Raji (cell line): ENCODE results near the gene NFXL1.

ENCODE experiments used
- POLR2A ChIP-seq: IDR thresholded peaks from 2 replicates; pipeline ENCODE4 v1.6.1; 2011; ENCODE audit warnings: low read depth, low read length, control low read depth; ENCODE audit not compliant: insufficient read depth

Gene NFXL1

GRCh38 chr4:47907089-47907646, 7.2 kb downstream of the NFXL1 start:
- no peak for TF ChIP-seq POLR2A

GRCh38 chr4:47899639-47900038, 14.7 kb downstream of the NFXL1 start:
- TF ChIP-seq POLR2A: no peak

- TF ChIP-seq POLR2A: no peak
Measured at GRCh38 chr4:47891928-47892327, 22.5 kb downstream of the NFXL1 start.

- TF ChIP-seq POLR2A: no peak
Measured at GRCh38 chr4:47882228-47882627, 32.2 kb downstream of the NFXL1 start.

GRCh38 chr4:47879458-47879857, 34.9 kb downstream of the NFXL1 start:
- no peak for TF ChIP-seq POLR2A

- no peak for TF ChIP-seq POLR2A
Measured at GRCh38 chr4:47876784-47877546, 37.4 kb downstream of the NFXL1 start.

GRCh38 chr4:47876310-47876709, 38.1 kb downstream of the NFXL1 start:
- no peak for TF ChIP-seq POLR2A

GRCh38 chr4:47873877-47874541, 40.4 kb downstream of the NFXL1 start:
- no peak for TF ChIP-seq POLR2A

- no peak for TF ChIP-seq POLR2A
Measured at GRCh38 chr4:47863486-47863885, 50.9 kb downstream of the NFXL1 start.

- TF ChIP-seq POLR2A: no peak
Measured at GRCh38 chr4:47862297-47862696, 52.1 kb downstream of the NFXL1 start.

GRCh38 chr4:47860305-47860704, 54.1 kb downstream of the NFXL1 start:
- TF ChIP-seq POLR2A: no peak

GRCh38 chr4:47858006-47858405, 56.4 kb downstream of the NFXL1 start:
- TF ChIP-seq POLR2A: no peak

GRCh38 chr4:47856713-47857112, 57.7 kb downstream of the NFXL1 start:
- TF ChIP-seq POLR2A: no peak

GRCh38 chr4:47855350-47855749, 59.0 kb downstream of the NFXL1 start:
- TF ChIP-seq POLR2A: no peak

- no peak for TF ChIP-seq POLR2A
Measured at GRCh38 chr4:47852136-47852535, 62.2 kb downstream of the NFXL1 start.

GRCh38 chr4:47849466-47849865, 64.9 kb downstream of the NFXL1 start:
- no peak for TF ChIP-seq POLR2A
